HepG2 (cell line): ENCODE measurements around the gene ABCB6. TPM values are rescaled to one million over a fixed set of nuclear protein-coding genes. Genes with fewer than 3 reads are reported as not detected.
A peak's percentile ranks its signal among the peaks of the same experiment; 100 is the strongest.

ENCODE experiments used
- CHCHD3 ChIP-seq: sonication (generic); formaldehyde crosslinking; IDR thresholded peaks from 2 replicates; pipeline ENCODE4 v1.8.0; 2022; ENCODE audit warnings: mild to moderate bottlenecking, missing genetic modification reagents, moderate library complexity
- FOXA1 ChIP-seq, 2 experiments: fragments of 450-650 bp in 1 of 2; sonication (generic) in 1 of 2; formaldehyde crosslinking in 1 of 2; IDR thresholded peaks; 2 replicates each; pipeline versions ENCODE4 v1.4.0 to v1.6.1; 2016 to 2020; ENCODE audit warnings: missing genetic modification reagents in 1 of 2
- FOXJ3 ChIP-seq: sonication (generic); formaldehyde crosslinking; IDR thresholded peaks from 2 replicates; pipeline ENCODE4 v1.4.0; 2020; ENCODE audit warnings: missing genetic modification reagents, mild to moderate bottlenecking, borderline replicate concordance
- FOXO1 ChIP-seq: sonication (generic); formaldehyde crosslinking; IDR thresholded peaks from 2 replicates; pipeline ENCODE4 v1.4.0; 2020; ENCODE audit warnings: missing genetic modification reagents
- GMEB2 ChIP-seq: IDR thresholded peaks from 2 replicates; pipeline ENCODE4 v1.6.1; 2016; ENCODE audit warnings: missing biosample characterization, missing genetic modification reagents, low read depth
- HMGA1 ChIP-seq: sonication (generic); formaldehyde crosslinking; conservative IDR thresholded peaks from 2 replicates; pipeline ENCODE4 v1.4.0; 2020; ENCODE audit warnings: missing genetic modification reagents
- HNRNPL ChIP-seq: fragments of 200-400 bp; formaldehyde crosslinking; IDR thresholded peaks from 2 replicates; pipeline ENCODE4 v1.6.1; 2017; ENCODE audit warnings: mild to moderate bottlenecking, low read depth, low read length
- IKZF4 ChIP-seq: sonication (generic); formaldehyde crosslinking; IDR thresholded peaks from 2 replicates; pipeline ENCODE4 v1.5.1; 2020; ENCODE audit warnings: borderline replicate concordance, mild to moderate bottlenecking, low read depth, missing genetic modification reagents; ENCODE audit errors: not compliant biosample characterization
- KAT2B ChIP-seq: fragments of 150-350 bp; IDR thresholded peaks from 2 replicates; pipeline ENCODE4 v1.6.1; 2014; ENCODE audit warnings: low read depth, low read length, borderline replicate concordance
- KLF15 ChIP-seq: sonication (generic); formaldehyde crosslinking; IDR thresholded peaks from 2 replicates; pipeline ENCODE4 v1.8.1; 2023; ENCODE audit warnings: borderline replicate concordance, mild to moderate bottlenecking, inconsistent platforms, missing genetic modification reagents, mixed read lengths
- MAFG ChIP-seq: sonication (generic); formaldehyde crosslinking; IDR thresholded peaks from 2 replicates; pipeline ENCODE4 v1.5.1; 2020; ENCODE audit warnings: mild to moderate bottlenecking, missing genetic modification reagents
- PLSCR1 ChIP-seq: sonication (generic); formaldehyde crosslinking; IDR thresholded peaks from 2 replicates; pipeline ENCODE4 v1.5.0; 2020; ENCODE audit warnings: missing genetic modification reagents, mild to moderate bottlenecking, borderline replicate concordance
- SP140L ChIP-seq: sonication (generic); formaldehyde crosslinking; IDR thresholded peaks from 2 replicates; pipeline ENCODE4 v1.4.0; 2020; ENCODE audit warnings: missing genetic modification reagents, borderline replicate concordance
- ZBTB3 ChIP-seq: sonication (generic); formaldehyde crosslinking; IDR thresholded peaks from 2 replicates; pipeline ENCODE4 v1.4.0; 2020; ENCODE audit warnings: low read depth, mild to moderate bottlenecking, moderate library complexity, missing genetic modification reagents, borderline replicate concordance
- ZNF33B ChIP-seq: sonication (generic); formaldehyde crosslinking; IDR thresholded peaks from 2 replicates; pipeline ENCODE4 v1.5.1; 2020; ENCODE audit warnings: mild to moderate bottlenecking, missing genetic modification reagents
- ZNF430 ChIP-seq: sonication (generic); formaldehyde crosslinking; IDR thresholded peaks from 2 replicates; pipeline ENCODE4 v1.9.0; 2021; ENCODE audit warnings: mild to moderate bottlenecking, missing genetic modification reagents
- ZNF891 ChIP-seq: sonication (generic); formaldehyde crosslinking; IDR thresholded peaks from 2 replicates; pipeline ENCODE4 v1.5.0; 2020; ENCODE audit warnings: mild to moderate bottlenecking, missing genetic modification reagents
- polyA plus RNA-seq, 8 experiments: library from polyadenylated mRNA; depleted of rRNA in 3 of 8; stranded (reverse) in 7 of 8; unstranded in 1 of 8; fragments of >200 nt; fragmentation: Illumina TruSeq in 4 of 8; extraction: Trizol in 4 of 8; gene quantifications; 2 replicates each; pipeline versions ENCODE4 v1.2.1 to v1.2.3, GENCODE V29; 2011 to 2016; ENCODE audit warnings: low read depth in 4 of 8, missing spikeins in 1 of 8, mixed read lengths in 1 of 8; ENCODE audit not compliant: insufficient read depth in 1 of 8
- total RNA-seq, 5 experiments: library from RNA; depleted of rRNA; stranded (reverse); fragments of >200 nt; fragmentation: Illumina TruSeq; extraction: Trizol; gene quantifications; 2 replicates each; pipeline ENCODE4 v1.2.3, GENCODE V29; 2016; ENCODE audit warnings: low read depth in 1 of 5
- TF ChIP-seq, protein P1 (sequence below): sonication (generic); formaldehyde crosslinking; IDR thresholded peaks from 2 replicates; pipeline ENCODE4 v1.4.0; 2020; ENCODE audit warnings: missing genetic modification reagents, borderline replicate concordance
- TF ChIP-seq, protein P2 (sequence below): fragments of 450-650 bp; IDR thresholded peaks from 2 replicates; pipeline ENCODE4 v1.6.1; 2016

ABCB6 gene
- total and polyA plus RNA-seq, 2 of the 13 experiments (the other 11 are each of a cell fraction or from before 2014, with no cell fraction given), result 91.1 to 137 TPM

DNA sequence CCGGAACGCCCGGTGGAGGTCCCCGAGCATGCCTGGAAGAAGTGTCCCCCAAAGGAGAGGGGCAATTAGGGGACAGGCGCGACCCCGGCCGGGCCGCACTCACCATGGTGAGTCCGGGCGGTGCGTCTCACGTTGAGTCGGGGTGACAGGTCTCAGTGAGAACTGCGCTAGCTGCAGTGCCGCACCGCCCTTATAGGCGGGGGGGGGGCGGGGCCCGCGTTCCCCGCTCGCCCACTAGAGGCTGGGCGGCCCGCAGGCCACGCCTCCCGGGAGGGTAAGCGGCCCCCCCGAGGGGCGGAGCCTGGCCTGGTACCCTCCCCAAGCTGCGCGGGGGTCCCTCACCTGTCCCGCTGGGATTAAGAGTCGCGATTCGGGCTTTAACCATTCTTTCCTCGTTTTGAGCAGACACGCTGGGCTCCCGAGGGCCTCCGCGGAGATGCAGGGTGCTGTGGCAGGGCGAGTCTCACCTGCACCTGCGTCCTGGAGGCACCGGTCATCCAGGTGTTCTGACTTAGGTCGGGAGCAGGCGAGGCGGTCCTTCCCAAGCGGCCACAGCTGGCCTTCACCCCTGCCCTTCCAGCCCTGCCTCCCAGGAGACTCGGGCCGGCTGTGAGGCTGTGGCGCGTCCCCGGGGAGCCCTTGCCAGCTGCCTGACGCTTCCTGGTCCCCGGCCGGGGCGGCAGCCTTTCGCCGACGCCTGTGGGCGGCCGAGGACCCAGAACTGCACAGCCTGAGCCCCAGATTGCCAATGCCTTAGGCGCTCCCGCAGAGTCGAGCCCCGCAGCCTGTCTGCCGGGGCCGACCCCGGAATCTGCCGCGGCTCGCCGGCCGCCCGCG is 35.2 kb upstream of the ABCB6 start, which contains the start of gene TUBA4A (continued):
- TF ChIP-seq, protein P1, sequence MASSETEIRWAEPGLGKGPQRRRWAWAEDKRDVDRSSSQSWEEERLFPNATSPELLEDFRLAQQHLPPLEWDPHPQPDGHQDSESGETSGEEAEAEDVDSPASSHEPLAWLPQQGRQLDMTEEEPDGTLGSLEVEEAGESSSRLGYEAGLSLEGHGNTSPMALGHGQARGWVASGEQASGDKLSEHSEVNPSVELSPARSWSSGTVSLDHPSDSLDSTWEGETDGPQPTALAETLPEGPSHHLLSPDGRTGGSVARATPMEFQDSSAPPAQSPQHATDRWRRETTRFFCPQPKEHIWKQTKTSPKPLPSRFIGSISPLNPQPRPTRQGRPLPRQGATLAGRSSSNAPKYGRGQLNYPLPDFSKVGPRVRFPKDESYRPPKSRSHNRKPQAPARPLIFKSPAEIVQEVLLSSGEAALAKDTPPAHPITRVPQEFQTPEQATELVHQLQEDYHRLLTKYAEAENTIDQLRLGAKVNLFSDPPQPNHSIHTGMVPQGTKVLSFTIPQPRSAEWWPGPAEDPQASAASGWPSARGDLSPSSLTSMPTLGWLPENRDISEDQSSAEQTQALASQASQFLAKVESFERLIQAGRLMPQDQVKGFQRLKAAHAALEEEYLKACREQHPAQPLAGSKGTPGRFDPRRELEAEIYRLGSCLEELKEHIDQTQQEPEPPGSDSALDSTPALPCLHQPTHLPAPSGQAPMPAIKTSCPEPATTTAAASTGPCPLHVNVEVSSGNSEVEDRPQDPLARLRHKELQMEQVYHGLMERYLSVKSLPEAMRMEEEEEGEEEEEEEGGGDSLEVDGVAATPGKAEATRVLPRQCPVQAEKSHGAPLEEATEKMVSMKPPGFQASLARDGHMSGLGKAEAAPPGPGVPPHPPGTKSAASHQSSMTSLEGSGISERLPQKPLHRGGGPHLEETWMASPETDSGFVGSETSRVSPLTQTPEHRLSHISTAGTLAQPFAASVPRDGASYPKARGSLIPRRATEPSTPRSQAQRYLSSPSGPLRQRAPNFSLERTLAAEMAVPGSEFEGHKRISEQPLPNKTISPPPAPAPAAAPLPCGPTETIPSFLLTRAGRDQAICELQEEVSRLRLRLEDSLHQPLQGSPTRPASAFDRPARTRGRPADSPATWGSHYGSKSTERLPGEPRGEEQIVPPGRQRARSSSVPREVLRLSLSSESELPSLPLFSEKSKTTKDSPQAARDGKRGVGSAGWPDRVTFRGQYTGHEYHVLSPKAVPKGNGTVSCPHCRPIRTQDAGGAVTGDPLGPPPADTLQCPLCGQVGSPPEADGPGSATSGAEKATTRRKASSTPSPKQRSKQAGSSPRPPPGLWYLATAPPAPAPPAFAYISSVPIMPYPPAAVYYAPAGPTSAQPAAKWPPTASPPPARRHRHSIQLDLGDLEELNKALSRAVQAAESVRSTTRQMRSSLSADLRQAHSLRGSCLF (CRISPR knock-in tag), result no peak
- TF ChIP-seq PLSCR1 (no peak), KAT2B (no peak), ZNF33B (CRISPR knock-in tag) (peak; percentile 53; the same call in 1 of the 2 replicates), HMGA1 (CRISPR knock-in tag) (no peak), ZNF430 (CRISPR knock-in tag) (peak; percentile 80; the same call in 1 of the 2 replicates), ZBTB3 (CRISPR knock-in tag) (0 out of 2 replicates have a peak, but pooled peaks have one; percentile 26), FOXO1 (0 out of 2 replicates have a peak, but pooled peaks have one; percentile 7), IKZF4 (CRISPR knock-in tag) (peak; percentile 95), HNRNPL (peak; percentile 40; the same call in 1 of the 2 replicates), FOXA1 (IDR thresholded peaks at IDR 0.05) (no peak), FOXA1 (CRISPR knock-in tag; IDR thresholded peaks at IDR 0.05) (no peak), ZNF891 (CRISPR knock-in tag) (peak; percentile 75; the same call in 1 of the 2 replicates), CHCHD3 (CRISPR knock-in tag) (peak; percentile 53; the same call in 1 of the 2 replicates), FOXJ3 (CRISPR knock-in tag) (no peak), KLF15 (no peak), SP140L (CRISPR knock-in tag) (no peak), GMEB2 (CRISPR knock-in tag) (no peak), MAFG (no peak)
- TF ChIP-seq, protein P2, sequence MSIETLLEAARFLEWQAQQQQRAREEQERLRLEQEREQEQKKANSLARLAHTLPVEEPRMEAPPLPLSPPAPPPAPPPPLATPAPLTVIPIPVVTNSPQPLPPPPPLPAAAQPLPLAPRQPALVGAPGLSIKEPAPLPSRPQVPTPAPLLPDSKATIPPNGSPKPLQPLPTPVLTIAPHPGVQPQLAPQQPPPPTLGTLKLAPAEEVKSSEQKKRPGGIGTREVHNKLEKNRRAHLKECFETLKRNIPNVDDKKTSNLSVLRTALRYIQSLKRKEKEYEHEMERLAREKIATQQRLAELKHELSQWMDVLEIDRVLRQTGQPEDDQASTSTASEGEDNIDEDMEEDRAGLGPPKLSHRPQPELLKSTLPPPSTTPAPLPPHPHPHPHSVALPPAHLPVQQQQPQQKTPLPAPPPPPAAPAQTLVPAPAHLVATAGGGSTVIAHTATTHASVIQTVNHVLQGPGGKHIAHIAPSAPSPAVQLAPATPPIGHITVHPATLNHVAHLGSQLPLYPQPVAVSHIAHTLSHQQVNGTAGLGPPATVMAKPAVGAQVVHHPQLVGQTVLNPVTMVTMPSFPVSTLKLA, result no peak
